ENCODE data around the gene GRK3.

Gene GRK3

DNA sequence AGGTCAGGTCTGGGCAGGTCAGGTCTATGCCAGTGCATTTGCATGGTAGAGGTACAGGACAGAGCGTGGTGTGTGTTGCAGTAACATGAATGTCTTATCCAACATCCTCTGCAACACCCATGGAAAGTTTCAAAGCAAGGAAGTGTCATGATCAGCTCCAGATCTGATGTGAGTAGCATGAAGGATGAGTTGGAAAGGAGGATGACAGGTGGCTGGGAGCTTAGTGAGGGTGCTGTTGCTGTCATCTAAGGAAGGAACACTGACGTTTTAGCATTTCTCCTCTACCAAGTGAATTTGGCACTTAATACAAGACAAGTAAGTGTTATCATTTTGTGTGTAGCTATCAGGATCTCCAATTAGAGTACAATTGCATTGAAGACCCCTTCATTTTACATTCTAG, 65.1 kb downstream of the GRK3 start:
- H3K27ac ChIP-seq (ENCODE audit: low read depth, low read length): no peak overlapping the region
- no peak overlapping the region for H3K4me3 ChIP-seq (ENCODE audit: low read depth in 1 of 2, low read length in 2 of 2)
- no peak overlapping the region for H3K9ac ChIP-seq (ENCODE audit: low read length)
- H3K36me3 ChIP-seq (ENCODE audit: insufficient read depth, low read length): no peaks in the 10 kb centered on the region
- H3K4me1 ChIP-seq (ENCODE audit: insufficient read depth, low read length): peaks cover 44% of the 10 kb centered on the region
- no peaks in the 10 kb centered on the region for H3K27me3 ChIP-seq (ENCODE audit: control insufficient read depth in 1 of 2, insufficient read depth in 2 of 2, low read length in 2 of 2)
- H3K9me3 ChIP-seq (ENCODE audit: low read length): no peaks in the 10 kb centered on the region

DNA sequence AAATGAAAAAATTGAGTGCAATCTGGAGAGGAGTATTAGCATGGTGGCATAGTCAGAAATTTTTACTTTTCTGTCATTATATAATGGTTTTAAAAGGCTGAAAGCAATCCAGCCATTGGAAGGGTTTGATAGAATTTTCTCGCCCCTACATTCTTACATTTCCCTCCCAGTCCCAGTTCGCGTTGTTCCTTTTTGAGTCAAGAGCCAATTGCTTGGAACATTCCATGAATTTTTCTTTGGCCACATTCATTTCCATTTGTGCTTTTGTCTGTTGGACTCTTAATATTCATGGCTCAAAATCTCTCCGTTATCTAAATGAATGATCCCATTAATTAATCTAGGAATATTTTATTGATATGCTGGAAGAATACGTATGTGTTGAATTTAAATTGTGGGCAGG, 66.0 kb downstream of the GRK3 start:
- Histone ChIP-seq H3K27ac (ENCODE audit: low read depth, low read length) (no peak overlapping the region), H3K4me3 (ENCODE audit: low read depth in 1 of 2, low read length in 2 of 2) (no peak overlapping the region), H3K4me1 (ENCODE audit: insufficient read depth, low read length) (peaks cover 44% of the 10 kb centered on the region)

DNA sequence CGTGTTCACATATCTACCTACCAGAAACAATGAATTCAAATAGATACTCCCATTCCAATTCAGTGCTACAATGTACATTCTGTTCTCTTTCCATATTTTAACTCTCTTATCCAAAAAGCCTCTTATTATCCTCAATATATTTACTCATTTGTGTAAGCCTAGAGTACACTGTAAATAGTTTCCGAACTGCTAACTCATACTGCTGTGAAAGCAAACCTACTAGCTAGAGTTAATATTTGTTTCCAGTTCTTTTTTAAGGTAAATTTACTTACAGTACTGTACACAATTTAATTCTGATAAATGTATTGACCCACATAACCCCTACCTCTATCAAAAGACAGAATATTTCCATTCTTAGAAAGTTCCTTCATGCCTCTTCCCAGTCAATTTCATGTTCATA, 71.8 kb downstream of the GRK3 start:
- no peak overlapping the region for H3K4me3 ChIP-seq (ENCODE audit: low read depth in 1 of 2, low read length in 2 of 2)
- no peak overlapping the region for H3K27ac ChIP-seq (ENCODE audit: low read depth, low read length)
- H3K27me3 ChIP-seq (ENCODE audit: control insufficient read depth in 1 of 2, insufficient read depth in 2 of 2, low read length in 2 of 2): no peaks in the 10 kb centered on the region
- no peak overlapping the region for H3K9ac ChIP-seq (ENCODE audit: low read length)
- no peaks in the 10 kb centered on the region for H3K9me3 ChIP-seq (ENCODE audit: low read length)
- peaks cover 6% of the 10 kb centered on the region for H3K4me1 ChIP-seq (ENCODE audit: insufficient read depth, low read length)
- no peaks in the 10 kb centered on the region for H3K36me3 ChIP-seq (ENCODE audit: insufficient read depth, low read length)

More for the DNA sequence above, 66.0 kb downstream of the GRK3 start:
- Histone ChIP-seq H3K9ac (ENCODE audit: low read length) (no peak overlapping the region), H3K9me3 (ENCODE audit: low read length) (no peaks in the 10 kb centered on the region), H3K36me3 (ENCODE audit: insufficient read depth, low read length) (no peaks in the 10 kb centered on the region), H3K27me3 (ENCODE audit: control insufficient read depth in 1 of 2, insufficient read depth in 2 of 2, low read length in 2 of 2) (no peaks in the 10 kb centered on the region)

DNA sequence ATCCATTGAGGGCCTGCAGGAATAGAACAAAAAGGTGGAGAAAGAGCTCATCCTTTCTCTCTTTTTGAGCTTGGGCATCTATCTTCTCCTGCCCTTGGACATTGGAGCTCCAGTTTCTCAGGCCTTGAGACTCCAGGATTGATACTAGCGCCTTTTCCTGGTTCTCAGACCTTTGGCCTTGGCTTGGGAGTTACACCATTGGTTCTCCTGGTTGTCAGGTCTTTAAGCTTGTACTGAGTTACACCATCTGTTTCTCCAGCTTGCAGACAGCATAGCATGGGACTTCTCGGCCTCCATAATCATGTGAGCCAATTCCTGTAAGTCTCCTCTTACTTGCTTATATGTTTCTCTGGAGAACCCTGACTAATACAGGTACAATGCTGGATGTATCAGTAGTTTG, 72.6 kb downstream of the GRK3 start:
- Histone ChIP-seq H3K27ac (ENCODE audit: low read depth, low read length) (no peak overlapping the region), H3K27me3 (ENCODE audit: control insufficient read depth in 1 of 2, insufficient read depth in 2 of 2, low read length in 2 of 2) (no peaks in the 10 kb centered on the region), H3K4me3 (ENCODE audit: low read depth in 1 of 2, low read length in 2 of 2) (no peak overlapping the region), H3K9ac (ENCODE audit: low read length) (no peak overlapping the region), H3K4me1 (ENCODE audit: insufficient read depth, low read length) (no peaks in the 10 kb centered on the region), H3K36me3 (ENCODE audit: insufficient read depth, low read length) (no peaks in the 10 kb centered on the region), H3K9me3 (ENCODE audit: low read length) (no peaks in the 10 kb centered on the region)

DNA sequence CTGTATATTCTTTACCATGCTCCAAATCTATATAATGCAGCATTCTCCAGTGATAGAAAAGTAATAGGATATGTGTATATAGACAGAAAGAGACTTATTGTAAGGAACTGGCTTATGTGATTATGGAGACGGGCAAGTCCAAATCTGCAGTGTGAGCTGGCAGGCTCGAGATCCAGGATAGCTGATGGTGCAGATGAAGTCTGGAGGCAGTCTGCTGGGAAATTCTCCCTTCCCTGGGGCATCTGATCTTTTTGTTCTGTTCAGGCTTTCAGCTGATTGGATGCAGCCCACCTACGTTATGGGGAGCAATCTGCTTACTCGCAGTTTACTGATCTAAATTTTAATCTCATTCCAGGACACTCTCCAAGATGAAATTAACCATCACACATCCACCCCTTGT, 73.2 kb downstream of the GRK3 start:
- Histone ChIP-seq H3K27ac (ENCODE audit: low read depth, low read length) (no peak overlapping the region), H3K4me1 (ENCODE audit: insufficient read depth, low read length) (no peaks in the 10 kb centered on the region), H3K9ac (ENCODE audit: low read length) (no peak overlapping the region), H3K27me3 (ENCODE audit: control insufficient read depth in 1 of 2, insufficient read depth in 2 of 2, low read length in 2 of 2) (no peaks in the 10 kb centered on the region), H3K4me3 (ENCODE audit: low read depth in 1 of 2, low read length in 2 of 2) (no peak overlapping the region), H3K9me3 (ENCODE audit: low read length) (no peaks in the 10 kb centered on the region), H3K36me3 (ENCODE audit: insufficient read depth, low read length) (no peaks in the 10 kb centered on the region)

DNA sequence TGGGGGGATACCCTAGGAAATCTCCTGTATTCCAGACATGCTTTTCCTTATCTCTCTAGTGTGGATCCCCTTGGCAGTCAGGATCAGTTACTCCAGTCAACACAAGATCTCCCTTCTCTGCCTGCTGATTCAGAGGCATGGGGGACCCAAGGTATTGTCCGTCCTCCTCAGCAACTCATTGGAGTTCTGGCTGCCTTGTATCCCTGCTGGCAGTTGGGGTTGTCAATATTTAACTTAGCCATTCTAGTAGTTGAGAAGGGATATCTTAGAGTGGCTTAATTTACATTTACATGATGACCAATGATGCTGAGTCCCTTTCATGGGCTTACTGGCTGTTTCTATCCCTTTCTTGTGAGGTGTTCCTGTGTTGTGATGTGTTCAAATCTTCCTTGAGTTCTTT, 74.2 kb downstream of the GRK3 start:
- no peak overlapping the region for H3K27ac ChIP-seq (ENCODE audit: low read depth, low read length)
- no peaks in the 10 kb centered on the region for H3K36me3 ChIP-seq (ENCODE audit: insufficient read depth, low read length)
- no peaks in the 10 kb centered on the region for H3K9me3 ChIP-seq (ENCODE audit: low read length)
- no peak overlapping the region for H3K9ac ChIP-seq (ENCODE audit: low read length)
- no peaks in the 10 kb centered on the region for H3K27me3 ChIP-seq (ENCODE audit: control insufficient read depth in 1 of 2, insufficient read depth in 2 of 2, low read length in 2 of 2)
- no peaks in the 10 kb centered on the region for H3K4me1 ChIP-seq (ENCODE audit: insufficient read depth, low read length)
- H3K4me3 ChIP-seq (ENCODE audit: low read depth in 1 of 2, low read length in 2 of 2): no peak overlapping the region

DNA sequence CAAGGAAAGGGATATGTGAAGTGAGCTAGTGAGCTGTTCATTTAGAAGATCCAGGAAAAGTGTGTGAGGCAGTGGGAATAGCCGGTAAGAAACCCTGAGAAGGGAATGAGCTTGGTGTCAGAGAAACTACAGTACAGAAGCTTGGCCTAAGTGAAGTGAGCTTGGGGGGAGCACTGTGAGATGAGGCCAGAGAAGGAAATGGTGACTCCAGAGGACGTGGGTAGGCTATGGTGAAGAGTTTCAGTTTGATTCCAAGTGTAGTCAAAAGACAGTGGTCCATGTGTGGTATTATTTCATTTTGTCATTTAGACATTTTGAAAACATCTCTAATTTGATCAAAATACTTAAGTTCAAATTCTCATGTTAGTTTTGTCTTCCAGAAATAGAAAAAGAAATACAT, 77.2 kb downstream of the GRK3 start:
- H3K4me1 ChIP-seq (ENCODE audit: insufficient read depth, low read length): peaks cover 15% of the 10 kb centered on the region
- no peaks in the 10 kb centered on the region for H3K36me3 ChIP-seq (ENCODE audit: insufficient read depth, low read length)
- H3K9me3 ChIP-seq (ENCODE audit: low read length): no peaks in the 10 kb centered on the region
- H3K27ac ChIP-seq (ENCODE audit: low read depth, low read length): no peak overlapping the region
- no peak overlapping the region for H3K4me3 ChIP-seq (ENCODE audit: low read depth in 1 of 2, low read length in 2 of 2)
- no peaks in the 10 kb centered on the region for H3K27me3 ChIP-seq (ENCODE audit: control insufficient read depth in 1 of 2, insufficient read depth in 2 of 2, low read length in 2 of 2)
- H3K9ac ChIP-seq (ENCODE audit: low read length): no peak overlapping the region

DNA sequence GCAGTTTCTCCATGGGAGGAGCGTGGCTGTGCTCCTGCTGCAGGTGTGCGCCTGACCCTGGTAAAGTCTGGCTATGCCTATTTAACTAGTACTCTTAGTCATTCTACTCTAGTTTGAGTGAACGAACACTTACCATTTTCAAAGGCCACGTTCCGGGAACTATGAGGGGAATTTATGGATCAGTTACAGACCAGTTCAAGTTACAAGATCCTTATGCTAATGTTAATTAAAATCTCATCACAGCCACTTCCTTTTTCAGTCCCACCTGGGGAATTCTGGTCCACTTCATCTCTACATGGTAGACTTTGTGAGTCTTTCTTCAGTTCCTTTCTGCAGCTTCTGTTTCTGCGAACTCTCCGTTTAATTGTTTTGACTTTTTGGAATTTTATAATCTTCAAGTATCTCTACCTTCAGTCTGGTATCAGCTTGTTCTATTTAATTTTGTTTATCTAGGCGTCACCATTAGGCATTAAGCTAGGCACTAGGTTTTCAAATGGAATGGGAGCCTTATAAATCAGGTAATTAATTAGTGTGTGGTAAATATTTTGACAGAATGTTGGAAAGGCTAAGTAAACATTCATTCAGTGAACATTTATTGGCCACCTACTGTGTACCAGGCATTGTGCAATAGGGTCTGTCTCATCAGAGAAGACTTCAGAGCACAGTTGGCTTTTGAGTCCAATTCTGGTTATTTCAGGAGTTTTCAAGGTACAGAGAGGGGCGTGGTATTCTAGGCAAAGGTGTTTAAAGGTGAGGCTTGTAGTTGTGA, 78.9 kb downstream of the GRK3 start:
- Histone ChIP-seq H3K4me3 (ENCODE audit: low read depth in 1 of 2, low read length in 2 of 2) (no peak overlapping the region), H3K27ac (ENCODE audit: low read depth, low read length) (no peak overlapping the region), H3K4me1 (ENCODE audit: insufficient read depth, low read length) (peaks cover 15% of the 10 kb centered on the region)

DNA sequence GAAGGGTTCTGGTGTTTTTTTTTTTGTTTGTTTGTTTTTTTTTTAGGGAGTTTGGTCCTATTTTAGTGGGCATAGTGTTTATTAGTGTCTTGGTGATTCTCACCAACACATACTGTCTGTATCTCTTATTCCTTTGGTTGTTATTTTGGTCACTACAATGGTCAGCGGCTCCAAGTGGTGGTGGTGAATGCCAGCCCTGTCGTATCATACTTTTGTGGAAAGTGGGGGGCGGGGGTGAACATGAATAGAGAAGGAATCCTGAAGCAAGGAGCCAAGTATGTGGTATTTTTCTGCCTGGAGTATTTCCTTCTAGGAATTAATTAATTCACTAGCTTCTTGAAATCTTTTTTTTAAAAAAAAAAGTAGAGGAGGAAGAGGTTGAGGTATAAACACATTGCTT, 79.6 kb downstream of the GRK3 start:
- Histone ChIP-seq H3K27me3 (ENCODE audit: control insufficient read depth in 1 of 2, insufficient read depth in 2 of 2, low read length in 2 of 2) (no peaks in the 10 kb centered on the region), H3K36me3 (ENCODE audit: insufficient read depth, low read length) (no peaks in the 10 kb centered on the region), H3K4me3 (ENCODE audit: low read depth in 1 of 2, low read length in 2 of 2) (no peak overlapping the region), H3K27ac (ENCODE audit: low read depth, low read length) (no peak overlapping the region), H3K9ac (ENCODE audit: low read length) (no peak overlapping the region), H3K4me1 (ENCODE audit: insufficient read depth, low read length) (peaks cover 15% of the 10 kb centered on the region), H3K9me3 (ENCODE audit: low read length) (no peaks in the 10 kb centered on the region)

More for the DNA sequence above, 78.9 kb downstream of the GRK3 start:
- H3K9me3 ChIP-seq (ENCODE audit: low read length): no peaks in the 10 kb centered on the region
- no peaks in the 10 kb centered on the region for H3K36me3 ChIP-seq (ENCODE audit: insufficient read depth, low read length)
- H3K27me3 ChIP-seq (ENCODE audit: control insufficient read depth in 1 of 2, insufficient read depth in 2 of 2, low read length in 2 of 2): no peaks in the 10 kb centered on the region
- no peak overlapping the region for H3K9ac ChIP-seq (ENCODE audit: low read length)

DNA sequence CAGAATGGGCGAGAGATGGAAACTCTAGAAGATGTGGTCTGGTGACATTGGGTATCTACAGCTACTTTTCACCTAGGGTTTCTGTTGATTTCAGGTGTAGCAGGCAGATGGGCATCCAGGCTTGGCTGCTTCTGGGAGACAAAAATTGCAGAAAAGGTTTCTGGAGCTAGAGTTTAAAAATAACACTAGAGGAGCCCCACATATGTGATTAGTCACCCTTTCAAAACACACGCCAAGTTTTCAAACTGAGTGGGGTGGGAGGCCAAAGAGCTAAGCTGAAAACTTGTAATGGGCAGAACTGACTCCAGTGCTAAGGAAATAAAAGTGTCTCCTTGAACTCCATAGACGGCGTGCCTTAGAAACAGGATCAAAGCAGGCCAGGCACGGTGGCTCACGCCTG, 80.8 kb downstream of the GRK3 start:
- no peaks in the 10 kb centered on the region for H3K9me3 ChIP-seq (ENCODE audit: low read length)
- H3K27me3 ChIP-seq (ENCODE audit: control insufficient read depth in 1 of 2, insufficient read depth in 2 of 2, low read length in 2 of 2): no peaks in the 10 kb centered on the region
- H3K4me1 ChIP-seq (ENCODE audit: insufficient read depth, low read length): peaks cover 15% of the 10 kb centered on the region
- no peak overlapping the region for H3K27ac ChIP-seq (ENCODE audit: low read depth, low read length)
- H3K4me3 ChIP-seq (ENCODE audit: low read depth in 1 of 2, low read length in 2 of 2): no peak overlapping the region
- no peak overlapping the region for H3K9ac ChIP-seq (ENCODE audit: low read length)
- H3K36me3 ChIP-seq (ENCODE audit: insufficient read depth, low read length): no peaks in the 10 kb centered on the region

DNA sequence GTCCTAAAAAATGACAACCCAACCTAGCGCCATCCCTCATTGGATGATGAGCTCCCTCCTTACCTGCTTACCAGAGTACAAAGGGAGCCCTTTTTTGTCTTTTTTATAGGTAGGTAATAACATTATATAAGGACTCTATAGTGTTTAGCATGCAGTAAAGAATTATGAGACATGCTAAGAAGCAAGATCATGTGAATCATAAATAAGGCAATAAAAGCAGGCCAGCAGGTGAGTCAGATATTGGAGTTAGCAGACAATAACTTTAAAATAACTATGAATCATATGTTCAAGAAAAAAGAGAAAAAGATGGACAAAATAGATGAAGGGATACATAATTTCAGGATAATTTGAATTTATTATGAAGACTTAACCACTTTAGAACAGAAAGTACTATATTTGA, 81.5 kb downstream of the GRK3 start:
- no peak overlapping the region for H3K4me3 ChIP-seq (ENCODE audit: low read depth in 1 of 2, low read length in 2 of 2)
- no peaks in the 10 kb centered on the region for H3K36me3 ChIP-seq (ENCODE audit: insufficient read depth, low read length)
- no peak overlapping the region for H3K27ac ChIP-seq (ENCODE audit: low read depth, low read length)
- no peaks in the 10 kb centered on the region for H3K9me3 ChIP-seq (ENCODE audit: low read length)
- H3K4me1 ChIP-seq (ENCODE audit: insufficient read depth, low read length): peaks cover 15% of the 10 kb centered on the region
- no peaks in the 10 kb centered on the region for H3K27me3 ChIP-seq (ENCODE audit: control insufficient read depth in 1 of 2, insufficient read depth in 2 of 2, low read length in 2 of 2)
- no peak overlapping the region for H3K9ac ChIP-seq (ENCODE audit: low read length)

DNA sequence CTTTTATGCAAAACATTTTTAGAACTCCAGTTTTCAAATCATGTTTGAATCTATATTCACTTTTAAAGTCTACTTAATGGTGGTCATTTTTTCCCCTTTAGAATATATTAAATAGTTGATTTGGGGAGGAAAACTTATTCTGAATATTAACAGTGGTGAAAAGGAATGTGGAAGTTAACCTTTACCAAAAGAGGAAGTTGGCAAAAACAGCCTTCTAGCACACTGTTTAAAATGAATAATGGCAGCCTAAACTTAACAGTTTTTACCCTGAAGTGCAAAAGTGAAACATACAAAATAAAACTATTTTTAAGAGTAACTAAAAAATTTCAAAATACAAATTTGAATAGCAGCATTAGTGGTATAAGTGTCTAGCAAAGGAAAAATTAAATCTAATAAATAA, 86.4 kb downstream of the GRK3 start:
- Histone ChIP-seq H3K36me3 (ENCODE audit: insufficient read depth, low read length) (no peaks in the 10 kb centered on the region), H3K9me3 (ENCODE audit: low read length) (no peaks in the 10 kb centered on the region), H3K4me1 (ENCODE audit: insufficient read depth, low read length) (no peaks in the 10 kb centered on the region), H3K27ac (ENCODE audit: low read depth, low read length) (no peak overlapping the region), H3K27me3 (ENCODE audit: control insufficient read depth in 1 of 2, insufficient read depth in 2 of 2, low read length in 2 of 2) (no peaks in the 10 kb centered on the region), H3K4me3 (ENCODE audit: low read depth in 1 of 2, low read length in 2 of 2) (no peak overlapping the region), H3K9ac (ENCODE audit: low read length) (no peak overlapping the region)

All from muscle layer of colon (tissue), 2 donors.